ENCODE data around the gene CHAD. TPM values are rescaled to one million over a fixed set of nuclear protein-coding genes. Genes with fewer than 3 reads are reported as not detected.

Gene CHAD
- total and polyA plus RNA-seq, 2 of the 4 experiments (the other 2 are of a cell fraction) = 0.03 TPM; not detected in 1

DNA sequence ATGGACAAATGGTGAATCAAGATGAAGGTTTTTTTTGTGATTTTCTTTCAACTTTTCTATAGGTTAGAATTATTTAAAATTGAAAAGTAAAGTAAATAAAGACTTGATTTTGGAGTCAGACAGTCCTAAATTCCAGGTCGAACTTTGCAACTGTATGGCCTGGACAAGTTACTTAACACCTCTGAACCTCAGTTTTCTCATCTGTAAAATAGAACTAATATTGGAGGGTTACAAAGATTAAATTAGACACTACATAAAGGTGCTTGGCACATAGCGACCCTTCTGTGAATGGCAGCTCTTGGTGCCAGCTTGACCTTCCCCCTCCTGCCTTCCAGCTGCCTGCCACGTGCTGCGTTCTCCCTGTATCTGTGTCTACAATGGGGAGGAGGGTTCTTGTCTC lies 13.0 kb upstream of the CHAD start:
- H3K23ac ChIP-seq (ENCODE audit: low read depth, low read length) = no peak overlapping the region
- no peak overlapping the region for H4K91ac ChIP-seq (ENCODE audit: insufficient read depth, low read depth, low read length)
- BruUV-seq (replicated peaks) = no TSS peak
- no peak overlapping the region for H3K4me2 ChIP-seq (ENCODE audit: low read depth, low read length)
- H2AK9ac ChIP-seq (replicated peaks; ENCODE audit: low read depth, low read length, poor library complexity) = no peak overlapping the region
- peaks cover 18% of the 10 kb centered on the region for H3K36me3 ChIP-seq (ENCODE audit: control insufficient read depth, insufficient read depth, low read length)
- H3K27me3 ChIP-seq (ENCODE audit: control insufficient read depth, insufficient read depth, low read length) = no peaks in the 10 kb centered on the region
- no peak overlapping the region for H3K18ac ChIP-seq (ENCODE audit: low read depth, low read length)
- no peak overlapping the region for H2BK15ac ChIP-seq (ENCODE audit: low read depth, low read length)
- TF ChIP-seq POLR2A (IDR thresholded peaks at IDR 0.05; ENCODE audit: low read depth, low read length) (no peak), MXI1 (IDR thresholded peaks at IDR 0.05; ENCODE audit: borderline replicate concordance, low read depth, low read length) (no peak), CHD1 (IDR thresholded peaks at IDR 0.05; ENCODE audit: low read depth, low read length) (no peak), CEBPB (IDR thresholded peaks at IDR 0.05; ENCODE audit: low read depth, low read length) (no peak), RFX5 (IDR thresholded peaks at IDR 0.05; ENCODE audit: low read depth, low read length) (no peak), BHLHE40 (IDR thresholded peaks at IDR 0.05; ENCODE audit: low read depth, low read length) (no peak)
- TF ChIP-seq, protein P1, sequence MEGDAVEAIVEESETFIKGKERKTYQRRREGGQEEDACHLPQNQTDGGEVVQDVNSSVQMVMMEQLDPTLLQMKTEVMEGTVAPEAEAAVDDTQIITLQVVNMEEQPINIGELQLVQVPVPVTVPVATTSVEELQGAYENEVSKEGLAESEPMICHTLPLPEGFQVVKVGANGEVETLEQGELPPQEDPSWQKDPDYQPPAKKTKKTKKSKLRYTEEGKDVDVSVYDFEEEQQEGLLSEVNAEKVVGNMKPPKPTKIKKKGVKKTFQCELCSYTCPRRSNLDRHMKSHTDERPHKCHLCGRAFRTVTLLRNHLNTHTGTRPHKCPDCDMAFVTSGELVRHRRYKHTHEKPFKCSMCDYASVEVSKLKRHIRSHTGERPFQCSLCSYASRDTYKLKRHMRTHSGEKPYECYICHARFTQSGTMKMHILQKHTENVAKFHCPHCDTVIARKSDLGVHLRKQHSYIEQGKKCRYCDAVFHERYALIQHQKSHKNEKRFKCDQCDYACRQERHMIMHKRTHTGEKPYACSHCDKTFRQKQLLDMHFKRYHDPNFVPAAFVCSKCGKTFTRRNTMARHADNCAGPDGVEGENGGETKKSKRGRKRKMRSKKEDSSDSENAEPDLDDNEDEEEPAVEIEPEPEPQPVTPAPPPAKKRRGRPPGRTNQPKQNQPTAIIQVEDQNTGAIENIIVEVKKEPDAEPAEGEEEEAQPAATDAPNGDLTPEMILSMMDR (conservative IDR thresholded peaks at IDR 0.05; ENCODE audit: low read depth, low read length) = no peak
- no peak overlapping the region for H2BK120ac ChIP-seq (ENCODE audit: low read depth, low read length)
- no peak overlapping the region for H3K4ac ChIP-seq (ENCODE audit: low read depth, low read length)
- peaks cover 7% of the 10 kb centered on the region; the same call in 1 of the 2 replicates for H3K9me1 ChIP-seq (ENCODE audit: insufficient read depth, low read length)
- dilution Hi-C loops (cut with HindIII; ENCODE audit: low sequenced_read_pairs, unreplicated experiment) = no loop called here
- H3K56ac ChIP-seq (ENCODE audit: extremely low read depth, insufficient read depth, low read length) = no peak overlapping the region
- H4K5ac ChIP-seq (ENCODE audit: low read depth, low read length) = no peak overlapping the region
- ATAC-seq (ENCODE audit: low read depth) (no peak), DNase-seq (no peak)
- no CpG with 5 or more reads among the region's 4 CpGs for WGBS, 2 experiments (ENCODE audit: extremely low coverage in 2 of 2, insufficient read length in 1 of 2)
- no peak overlapping the region for H3K27ac ChIP-seq (ENCODE audit: insufficient read depth, low read length)
- CTCF ChIA-PET = interaction anchor here (0.6 kb wide), 1 partner anchor 18 kb away, joined by 4 read pairs; no protein-coding TSS in a partner anchor
- peaks cover 11 to 32% of the 10 kb centered on the region in 2 experiments; a peak in 3 of 4 replicates for H3K79me1 ChIP-seq (ENCODE audit: low read depth in 1 of 2, low read length in 2 of 2)
- H3K4me3 ChIP-seq (ENCODE audit: insufficient read depth, low read depth, low read length) = no peak overlapping the region
- no peak overlapping the region for H2BK20ac ChIP-seq (ENCODE audit: low read depth, low read length)
- no peak overlapping the region for H3K14ac ChIP-seq (replicated peaks; ENCODE audit: low read depth, low read length)
- H3K9ac ChIP-seq (ENCODE audit: low read depth, low read length) = no peak overlapping the region
- H3K4me1 ChIP-seq (ENCODE audit: control insufficient read depth, insufficient read depth, low read length) = peaks cover 4% of the 10 kb centered on the region
- no peaks in the 10 kb centered on the region for H3K9me3 ChIP-seq (ENCODE audit: control insufficient read depth, insufficient read depth, low read length)
- H2BK5ac ChIP-seq (ENCODE audit: low read depth, low read length, poor library complexity, severe bottlenecking) = no peak overlapping the region
- peaks cover 8% of the 10 kb centered on the region; the same call in 1 of the 2 replicates for H4K20me1 ChIP-seq (ENCODE audit: insufficient read depth, low read length)
- intact Hi-C loops (cut with micrococcal nuclease) = loop anchor here (1.0 to 5.0 kb wide), 5 partner anchors 61 to 361 kb away; partner anchors contain the start of gene SPATA20
- in situ Hi-C loops (cut with MboI; ENCODE audit: low sequenced_read_pairs) = loop anchor here (10.0 kb wide), 1 partner anchor 213 kb away; no protein-coding TSS in a partner anchor
- H4K8ac ChIP-seq (ENCODE audit: low read depth in 2 of 2, low read length in 2 of 2) = no peak overlapping the region
- POLR2A ChIA-PET (ENCODE audit: unreplicated experiment) = no interaction called here
- H2AK5ac ChIP-seq (ENCODE audit: low read depth, low read length) = no peak overlapping the region
- H2AFZ ChIP-seq (replicated peaks; ENCODE audit: low read length, poor library complexity) = no peak overlapping the region
